Measurements from ENCODE around the gene OR6C70. TPM values are rescaled to one million over a fixed set of nuclear protein-coding genes. Genes with fewer than 3 reads are reported as not detected.

Gene OR6C70
- polyA plus RNA-seq, 12 donors, result not detected

DNA sequence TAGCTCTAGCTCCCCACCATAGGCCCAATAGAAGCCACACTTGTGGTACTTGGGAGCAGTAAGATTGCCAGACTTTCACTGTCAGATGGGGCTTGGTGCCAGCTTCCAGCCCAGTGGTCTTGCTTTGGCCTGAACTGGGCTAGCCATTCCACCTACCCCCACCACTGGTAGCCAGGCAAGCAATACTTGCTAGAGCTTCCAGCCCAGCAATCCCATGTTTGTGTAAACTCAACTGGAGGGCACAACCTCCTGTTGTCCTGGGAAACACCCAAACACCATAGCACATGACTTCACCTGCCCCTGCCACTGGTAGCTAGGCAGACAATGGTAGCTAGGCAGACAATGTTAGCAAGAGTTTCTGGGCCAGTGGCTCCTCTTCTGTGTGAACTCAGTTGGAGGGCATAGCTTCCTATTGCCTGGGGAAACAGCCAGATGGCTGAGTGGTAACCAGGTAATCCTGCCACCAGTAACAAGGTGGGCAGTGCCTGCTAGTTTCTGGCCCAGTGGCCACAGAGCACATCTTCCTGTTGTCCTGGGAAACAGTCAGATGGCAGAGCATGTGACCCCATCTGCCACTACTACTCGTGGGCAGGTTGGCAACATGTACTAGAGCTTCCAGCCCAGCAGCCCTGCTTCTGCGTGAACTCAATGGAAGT, 49.5 kb downstream of the OR6C70 start:
- no peak for DNase-seq

Other genes with a start within 250 kb of the OR6C70 start
- gene OR10A7, start 249.1 kb downstream of the OR6C70 start, polyA plus RNA-seq (ENCODE audit: insufficient read length in 12 of 12), result not detected
- gene OR6C74, start 225.5 kb downstream of the OR6C70 start, polyA plus RNA-seq (ENCODE audit: insufficient read length in 12 of 12), result not detected
- not detected for gene OR6C6, start 173.6 kb downstream of the OR6C70 start, polyA plus RNA-seq (ENCODE audit: insufficient read length in 12 of 12)
- not detected for gene OR6C1, start 155.8 kb downstream of the OR6C70 start, polyA plus RNA-seq (ENCODE audit: insufficient read length in 12 of 12)
- not detected for gene OR6C3, start 139.4 kb downstream of the OR6C70 start, polyA plus RNA-seq (ENCODE audit: insufficient read length in 12 of 12)
- gene OR6C75, start 107.2 kb downstream of the OR6C70 start, polyA plus RNA-seq (ENCODE audit: insufficient read length in 12 of 12), result under 1 TPM in 3 of 12 donors, not detected in 9; 0.07 to 0.12 (median 0.07) TPM
- gene OR6C65, start 69.6 kb downstream of the OR6C70 start, polyA plus RNA-seq (ENCODE audit: insufficient read length in 12 of 12), result not detected
- not detected for gene OR6C76, start 43.9 kb downstream of the OR6C70 start, polyA plus RNA-seq (ENCODE audit: insufficient read length in 12 of 12)
- gene OR6C2, start 26.1 kb downstream of the OR6C70 start, polyA plus RNA-seq (ENCODE audit: insufficient read length in 12 of 12), result not detected
- gene OR6C68, start 22.2 kb upstream of the OR6C70 start, polyA plus RNA-seq (ENCODE audit: insufficient read length in 12 of 12), result not detected
- not detected for gene OR6C4, start 79.5 kb upstream of the OR6C70 start, polyA plus RNA-seq (ENCODE audit: insufficient read length in 12 of 12)
- not detected for gene OR2AP1, start 102.3 kb upstream of the OR6C70 start, polyA plus RNA-seq (ENCODE audit: insufficient read length in 12 of 12)
- gene OR10P1, start 166.8 kb upstream of the OR6C70 start, polyA plus RNA-seq (ENCODE audit: insufficient read length in 12 of 12), result not detected
- gene ITGA7, start 237.8 kb upstream of the OR6C70 start, polyA plus RNA-seq (ENCODE audit: insufficient read length in 12 of 12), result 100 to 1,000 TPM; 185 to 513 (median 349) TPM
- 100 to 1,000 TPM in 1 of 12 donors, 10 to 100 TPM in 10, not detected in 1; 74.6 to 114 (median 91.6) TPM for gene BLOC1S1, start 245.9 kb upstream of the OR6C70 start, polyA plus RNA-seq (ENCODE audit: insufficient read length in 12 of 12)

Measured in muscle of arm (tissue), 12 donors.